Stimulated activated CD4-positive, alpha-beta T cell treated with anti-CD3 and anti-CD28 coated beads, Interleukin-2, amount 100 ng/mL, for 4 hours (primary cell): Measurements from ENCODE around the gene NEURL1.

Experiments
- DNase-seq: peaks from one replicate; pipeline ENCODE4 v3.0.0-alpha.2; 2020; ENCODE audit warnings: low read depth

The NEURL1 gene

GRCh38 chr10:103564116-103564501 is 70.6 kb downstream of the NEURL1 start:
- DNase-seq: no peak

- no peak for DNase-seq
Observed at GRCh38 chr10:103564776-103565520, 71.4 kb downstream of the NEURL1 start.

GRCh38 chr10:103566536-103566935 is 73.0 kb downstream of the NEURL1 start:
- no peak for DNase-seq

GRCh38 chr10:103568505-103568904 is 75.0 kb downstream of the NEURL1 start:
- no peak for DNase-seq

GRCh38 chr10:103569896-103570295 is 76.4 kb downstream of the NEURL1 start:
- DNase-seq: no peak

- no peak for DNase-seq
Observed at GRCh38 chr10:103570844-103571655, 77.5 kb downstream of the NEURL1 start.

GRCh38 chr10:103571656-103571975 is 78.1 kb downstream of the NEURL1 start:
- no peak for DNase-seq

- no peak for DNase-seq
Observed at GRCh38 chr10:103572347-103573204, 79.1 kb downstream of the NEURL1 start.

- DNase-seq: no peak
Observed at GRCh38 chr10:103573205-103573487, 79.6 kb downstream of the NEURL1 start.

GRCh38 chr10:103574097-103575061 is 80.9 kb downstream of the NEURL1 start:
- no peak for DNase-seq

GRCh38 chr10:103575416-103576075 is 82.0 kb downstream of the NEURL1 start:
- DNase-seq: no peak

GRCh38 chr10:103576076-103576471 is 82.6 kb downstream of the NEURL1 start:
- no peak for DNase-seq

GRCh38 chr10:103576862-103577261 is 83.4 kb downstream of the NEURL1 start:
- DNase-seq: no peak

- DNase-seq: no peak
Observed at GRCh38 chr10:103578782-103579382, 85.4 kb downstream of the NEURL1 start.

- DNase-seq: no peak
Observed at GRCh38 chr10:103580011-103580410, 86.5 kb downstream of the NEURL1 start.

GRCh38 chr10:103580430-103580829 is 86.9 kb downstream of the NEURL1 start:
- DNase-seq: no peak

GRCh38 chr10:103581499-103581898 is 88.0 kb downstream of the NEURL1 start:
- DNase-seq: no peak

- no peak for DNase-seq
Observed at GRCh38 chr10:103582331-103583123, 89.0 kb downstream of the NEURL1 start.

GRCh38 chr10:103583871-103584215 is 90.3 kb downstream of the NEURL1 start:
- no peak for DNase-seq
